HG03457 (cell line): ENCODE measurements around the gene CNPY2.
"Not testable (repeated sequence)": the region's sequence is repeated elsewhere in the genome, so short reads cannot be mapped to it uniquely, and the experiment has no call there.

Experiments used
- ATAC-seq: cut with Tn5 transposase; IDR thresholded peaks from one replicate; pipeline ENCODE4 v1.9.1; 2021; ENCODE audit warnings: moderate number of reproducible peaks; ENCODE audit not compliant: unreplicated experiment

CNPY2 gene

GRCh38 chr12:56299308-56299852 lies 16.4 kb downstream of the CNPY2 start:
- peak; percentile 4 for ATAC-seq

- no peak for ATAC-seq
Measured at GRCh38 chr12:56298828-56299227, 17.0 kb downstream of the CNPY2 start.

GRCh38 chr12:56297400-56297799 lies 18.4 kb downstream of the CNPY2 start:
- no peak for ATAC-seq

GRCh38 chr12:56296295-56296694 lies 19.5 kb downstream of the CNPY2 start:
- ATAC-seq, result no peak

GRCh38 chr12:56293795-56294194 lies 22.0 kb downstream of the CNPY2 start:
- ATAC-seq, result no peak

GRCh38 chr12:56288705-56289387 lies 26.9 kb downstream of the CNPY2 start:
- ATAC-seq, result no peak

- no peak for ATAC-seq
Measured at GRCh38 chr12:56286044-56286830, 29.6 kb downstream of the CNPY2 start.

- ATAC-seq, result not testable (repeated sequence)
Measured at GRCh38 chr12:56284263-56284662, 31.5 kb downstream of the CNPY2 start.

- no peak for ATAC-seq
Measured at GRCh38 chr12:56282579-56282978, 33.2 kb downstream of the CNPY2 start.

- no peak for ATAC-seq
Measured at GRCh38 chr12:56282030-56282429, 33.8 kb downstream of the CNPY2 start.

- no peak for ATAC-seq
Measured at GRCh38 chr12:56280849-56281248, 34.9 kb downstream of the CNPY2 start.

- no peak for ATAC-seq
Measured at GRCh38 chr12:56278905-56279304, 36.9 kb downstream of the CNPY2 start.

GRCh38 chr12:56274299-56274698 lies 41.5 kb downstream of the CNPY2 start:
- no peak for ATAC-seq

GRCh38 chr12:56272468-56272867 lies 43.3 kb downstream of the CNPY2 start:
- not testable (repeated sequence) for ATAC-seq

- ATAC-seq, result no peak
Measured at GRCh38 chr12:56271031-56271430, 44.8 kb downstream of the CNPY2 start.

- ATAC-seq, result no peak
Measured at GRCh38 chr12:56267443-56268071, 48.2 kb downstream of the CNPY2 start.

GRCh38 chr12:56266693-56267442 lies 48.9 kb downstream of the CNPY2 start, which contains the start of gene COQ10A:
Gene COQ10A, plus strand, starts transcription at chr12:56266942. Its CDS starts 177 bp downstream, at chr12:56267119.
- ATAC-seq, result peak; percentile 66

GRCh38 chr12:56266068-56266692 lies 49.6 kb downstream of the CNPY2 start:
- not testable (repeated sequence) for ATAC-seq

- not testable (repeated sequence) for ATAC-seq
Measured at GRCh38 chr12:56262955-56263354, 52.8 kb downstream of the CNPY2 start.

GRCh38 chr12:56261503-56262232 lies 54.1 kb downstream of the CNPY2 start:
- no peak for ATAC-seq
